ENCODE data around the gene ERI3. TPM values are rescaled to one million over a fixed set of nuclear protein-coding genes. Genes with fewer than 3 reads are reported as not detected.

ERI3 gene
- total RNA-seq, 1 experiment from 2014 or later, result 74.2 TPM

DNA sequence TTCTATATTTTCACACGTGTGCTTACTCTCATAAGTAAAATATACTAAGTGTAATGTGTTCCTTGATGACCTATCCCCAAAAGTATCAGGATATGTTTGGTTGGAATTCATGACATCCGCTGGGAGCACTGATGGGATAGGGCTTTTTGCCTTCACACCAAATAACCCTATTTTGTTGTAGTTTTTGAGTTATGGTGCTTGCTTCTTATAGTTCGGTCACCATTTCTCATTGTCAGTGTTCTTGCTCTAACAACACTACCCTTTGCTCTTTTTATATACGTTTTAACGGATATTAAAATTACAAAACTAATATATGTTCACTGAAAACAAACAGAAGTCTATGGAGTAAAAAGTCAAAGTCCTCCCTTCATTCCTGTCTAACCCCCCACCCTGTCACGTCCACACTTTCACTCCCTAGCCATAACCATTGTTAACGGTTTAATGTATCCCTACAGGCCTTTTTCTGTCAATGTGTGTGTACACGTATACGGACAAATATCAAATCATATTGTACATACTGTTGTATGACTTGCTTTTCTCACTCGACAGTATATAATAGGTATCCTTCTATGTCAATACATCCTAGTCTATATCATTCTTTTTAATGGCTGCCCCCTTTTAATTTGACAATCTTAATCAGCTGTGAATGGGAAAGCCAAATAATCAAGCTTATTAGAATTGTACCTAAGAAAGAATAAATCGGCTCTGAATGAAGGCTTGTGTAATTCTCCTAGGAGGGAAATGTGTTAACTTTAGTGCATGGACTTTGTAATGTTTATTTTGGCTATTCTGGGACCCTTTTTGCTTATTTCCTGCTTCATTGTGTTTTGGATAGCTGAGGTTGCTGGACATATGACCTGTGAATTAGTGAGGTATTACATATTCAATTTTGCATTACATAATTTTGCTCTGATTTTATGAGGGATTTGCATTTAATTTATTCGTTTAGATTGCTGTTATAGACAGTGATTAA, 46.5 kb upstream of the ERI3 start:
- DNase-seq (ENCODE audit: low read depth, low spot score) (no peak), ATAC-seq (no peak)
- Histone ChIP-seq H3K4me3 (replicated peaks in 1 of 2; ENCODE audit: low read depth in 1 of 2, low read length in 2 of 2) (no peak overlapping the region), H3K9me2 (ENCODE audit: insufficient read depth) (no peaks in the 10 kb centered on the region), H2AFZ (ENCODE audit: low read depth, low read length, poor library complexity, severe bottlenecking) (no peak overlapping the region), H3K9me3 (ENCODE audit: control insufficient read depth in 1 of 2, insufficient read depth in 1 of 2, low read depth in 1 of 2, low read length in 2 of 2) (no peaks in the 10 kb centered on the region), H3K79me2 (ENCODE audit: insufficient read depth, low read length) (no peaks in the 10 kb centered on the region), H3K9ac (ENCODE audit: low read length) (no peak overlapping the region), H3K27me3 (ENCODE audit: insufficient read depth, low read length) (peaks cover 6% of the 10 kb centered on the region; the same call in 1 of the 2 replicates), H3K4me2 (ENCODE audit: low read length) (no peak overlapping the region), H3K4me1 (ENCODE audit: control insufficient read depth in 1 of 2, insufficient read depth in 2 of 2, low read length in 2 of 2) (peaks cover 4 to 15% of the 10 kb centered on the region in 2 experiments; a peak in 2 of 4 replicates), H3K36me3 (ENCODE audit: control insufficient read depth in 1 of 2, insufficient read depth in 2 of 2, low read length in 2 of 2) (no peaks in the 10 kb centered on the region), H3K27ac (ENCODE audit: low read depth, low read length) (no peak overlapping the region), H4K20me1 (ENCODE audit: insufficient read depth) (no peaks in the 10 kb centered on the region)
- no TSS peak for BruUV-seq (replicated peaks)
- TF ChIP-seq, protein P1, sequence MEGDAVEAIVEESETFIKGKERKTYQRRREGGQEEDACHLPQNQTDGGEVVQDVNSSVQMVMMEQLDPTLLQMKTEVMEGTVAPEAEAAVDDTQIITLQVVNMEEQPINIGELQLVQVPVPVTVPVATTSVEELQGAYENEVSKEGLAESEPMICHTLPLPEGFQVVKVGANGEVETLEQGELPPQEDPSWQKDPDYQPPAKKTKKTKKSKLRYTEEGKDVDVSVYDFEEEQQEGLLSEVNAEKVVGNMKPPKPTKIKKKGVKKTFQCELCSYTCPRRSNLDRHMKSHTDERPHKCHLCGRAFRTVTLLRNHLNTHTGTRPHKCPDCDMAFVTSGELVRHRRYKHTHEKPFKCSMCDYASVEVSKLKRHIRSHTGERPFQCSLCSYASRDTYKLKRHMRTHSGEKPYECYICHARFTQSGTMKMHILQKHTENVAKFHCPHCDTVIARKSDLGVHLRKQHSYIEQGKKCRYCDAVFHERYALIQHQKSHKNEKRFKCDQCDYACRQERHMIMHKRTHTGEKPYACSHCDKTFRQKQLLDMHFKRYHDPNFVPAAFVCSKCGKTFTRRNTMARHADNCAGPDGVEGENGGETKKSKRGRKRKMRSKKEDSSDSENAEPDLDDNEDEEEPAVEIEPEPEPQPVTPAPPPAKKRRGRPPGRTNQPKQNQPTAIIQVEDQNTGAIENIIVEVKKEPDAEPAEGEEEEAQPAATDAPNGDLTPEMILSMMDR (IDR thresholded peaks at IDR 0.05 in 2 of 3, conservative IDR thresholded peaks at IDR 0.05 in 1 of 3; ENCODE audit: borderline replicate concordance in 1 of 3, insufficient read depth in 1 of 3, low read depth in 2 of 3, low read length in 2 of 3), result no peak
- TF ChIP-seq, protein P2, sequence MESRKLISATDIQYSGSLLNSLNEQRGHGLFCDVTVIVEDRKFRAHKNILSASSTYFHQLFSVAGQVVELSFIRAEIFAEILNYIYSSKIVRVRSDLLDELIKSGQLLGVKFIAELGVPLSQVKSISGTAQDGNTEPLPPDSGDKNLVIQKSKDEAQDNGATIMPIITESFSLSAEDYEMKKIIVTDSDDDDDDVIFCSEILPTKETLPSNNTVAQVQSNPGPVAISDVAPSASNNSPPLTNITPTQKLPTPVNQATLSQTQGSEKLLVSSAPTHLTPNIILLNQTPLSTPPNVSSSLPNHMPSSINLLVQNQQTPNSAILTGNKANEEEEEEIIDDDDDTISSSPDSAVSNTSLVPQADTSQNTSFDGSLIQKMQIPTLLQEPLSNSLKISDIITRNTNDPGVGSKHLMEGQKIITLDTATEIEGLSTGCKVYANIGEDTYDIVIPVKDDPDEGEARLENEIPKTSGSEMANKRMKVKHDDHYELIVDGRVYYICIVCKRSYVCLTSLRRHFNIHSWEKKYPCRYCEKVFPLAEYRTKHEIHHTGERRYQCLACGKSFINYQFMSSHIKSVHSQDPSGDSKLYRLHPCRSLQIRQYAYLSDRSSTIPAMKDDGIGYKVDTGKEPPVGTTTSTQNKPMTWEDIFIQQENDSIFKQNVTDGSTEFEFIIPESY (IDR thresholded peaks at IDR 0.05; ENCODE audit: extremely low read depth, insufficient replicate concordance, low read length), result no peak
- no peak for TF ChIP-seq POLR2A (IDR thresholded peaks at IDR 0.05; ENCODE audit: borderline replicate concordance, extremely low read depth, insufficient read depth, insufficient read length)
- no peak for TF ChIP-seq EGR1 (IDR thresholded peaks at IDR 0.05; ENCODE audit: low read depth)
- no peak for TF ChIP-seq FOSL1 (IDR thresholded peaks at IDR 0.05; ENCODE audit: low read depth)
- no peak for TF ChIP-seq JUND (IDR thresholded peaks at IDR 0.05)
- no peak for TF ChIP-seq SIN3A (IDR thresholded peaks at IDR 0.05; ENCODE audit: low read depth)
- TF ChIP-seq RAD21 (IDR thresholded peaks at IDR 0.05; ENCODE audit: low read depth), result no peak
- no peak for TF ChIP-seq YY1 (IDR thresholded peaks at IDR 0.05; ENCODE audit: extremely low read depth, insufficient replicate concordance, low read depth, low read length)
- no peak for TF ChIP-seq SP1 (IDR thresholded peaks at IDR 0.05; ENCODE audit: low read depth)
- TF ChIP-seq, protein P3, sequence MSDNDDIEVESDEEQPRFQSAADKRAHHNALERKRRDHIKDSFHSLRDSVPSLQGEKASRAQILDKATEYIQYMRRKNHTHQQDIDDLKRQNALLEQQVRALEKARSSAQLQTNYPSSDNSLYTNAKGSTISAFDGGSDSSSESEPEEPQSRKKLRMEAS (IDR thresholded peaks at IDR 0.05), result no peak
- TF ChIP-seq POLR2AphosphoS5 (IDR thresholded peaks at IDR 0.05; ENCODE audit: low read depth, low read length), result no peak
- TF ChIP-seq CBX3 (IDR thresholded peaks at IDR 0.05; ENCODE audit: low read depth), result no peak
- TF ChIP-seq EZH2phosphoT487 (IDR thresholded peaks at IDR 0.05; ENCODE audit: borderline replicate concordance), result no peak
- no peak for TF ChIP-seq EZH2 (IDR thresholded peaks at IDR 0.05)
- TF ChIP-seq SRF (IDR thresholded peaks at IDR 0.05; ENCODE audit: low read depth), result no peak
- ChIA-PET CTCF (no interaction called here), RAD21 (ENCODE audit: low non-redundant PET in 1 of 2, low total read pairs in 2 of 2, uncharacterized antibody in 2 of 2, unreplicated experiment in 2 of 2) (no interaction called here), POLR2A (no interaction called here)
- intact Hi-C loops (cut with micrococcal nuclease), result no loop called here

Data from HCT116 (cell line).